ENCODE results near the gene DALRD3. TPM values are rescaled to one million over a fixed set of nuclear protein-coding genes. Genes with fewer than 3 reads are reported as not detected.

Gene DALRD3
- polyA plus RNA-seq, 2 of the 4 experiments (the other 2 are of a cell fraction), result 20.5 to 35.8 TPM

GRCh38 chr3:48993834-48994233 is 24.5 kb downstream of the DALRD3 start:
- CTCF ChIA-PET, result interaction anchor here (0.9 to 16.7 kb wide), 2 partner anchors 15 to 18 kb away, joined by 3 to 385 read pairs; partner anchors contain the start of genes DALRD3, NDUFAF3 and WDR6
- Histone ChIP-seq H3K27ac (no peak overlapping the region), H3K4me2 (no peak overlapping the region), H3K9me3 (no peaks in the 10 kb centered on the region), H3K4me3 (no peak overlapping the region), H3K4me1 (peaks cover 18% of the 10 kb centered on the region)
- ATAC-seq (no peak), DNase-seq (ENCODE audit: low read depth in 1 of 2, low spot score in 1 of 2) (no peak), FAIRE-seq (no peak)
- POLR2A ChIA-PET, result no interaction called here
- TF ChIP-seq KDM1A (IDR thresholded peaks at IDR 0.05; ENCODE audit: low read depth) (no peak), ELK1 (IDR thresholded peaks at IDR 0.05; ENCODE audit: low read depth, low read length) (no peak), FOSL2 (IDR thresholded peaks at IDR 0.05) (no peak), FOSL2 (CRISPR knock-in tag; IDR thresholded peaks at IDR 0.05) (no peak), ZFP36 (IDR thresholded peaks at IDR 0.05; ENCODE audit: borderline replicate concordance, partially characterized antibody) (no peak), GATA3 (IDR thresholded peaks at IDR 0.05; ENCODE audit: borderline replicate concordance) (no peak), NFE2L2 (conservative IDR thresholded peaks at IDR 0.05; ENCODE audit: low read length) (no peak), E2F6 (IDR thresholded peaks at IDR 0.05; ENCODE audit: borderline replicate concordance, low read depth) (no peak), EHMT2 (IDR thresholded peaks at IDR 0.05; ENCODE audit: low read depth) (no peak), USF2 (IDR thresholded peaks at IDR 0.05) (no peak), EHF (CRISPR knock-in tag; IDR thresholded peaks at IDR 0.05) (no peak), BCL3 (IDR thresholded peaks at IDR 0.05) (no peak), JUNB (IDR thresholded peaks at IDR 0.05) (no peak), CEBPB (IDR thresholded peaks at IDR 0.05) (no peak), POLR2A (IDR thresholded peaks at IDR 0.05; ENCODE audit: low read length) (no peak), ESRRA (IDR thresholded peaks at IDR 0.05; ENCODE audit: borderline replicate concordance, low read length) (no peak), SMC3 (IDR thresholded peaks at IDR 0.05) (no peak)

- TF ChIP-seq FOXS1 (CRISPR knock-in tag; IDR thresholded peaks at IDR 0.05) (no peak), BHLHE40 (IDR thresholded peaks at IDR 0.05; ENCODE audit: low read depth, low read length) (no peak), TFCP2L1 (CRISPR knock-in tag; IDR thresholded peaks at IDR 0.05) (no peak), GATA3 (IDR thresholded peaks at IDR 0.05; ENCODE audit: borderline replicate concordance) (no peak), CTCF (IDR thresholded peaks at IDR 0.05) (no peak), REST (IDR thresholded peaks at IDR 0.05) (no peak), NPAS2 (CRISPR knock-in tag; IDR thresholded peaks at IDR 0.05; ENCODE audit: borderline replicate concordance) (no peak), ZFP36 (IDR thresholded peaks at IDR 0.05; ENCODE audit: borderline replicate concordance, partially characterized antibody) (no peak)
- CTCF ChIA-PET, result interaction anchor here (16.7 kb wide), 1 partner anchor 20 kb away, joined by 385 read pairs; the partner anchor contains the start of genes DALRD3, NDUFAF3 and WDR6
- H3K4me1 ChIP-seq, result peaks cover 25% of the 10 kb centered on the region
- no peak for FAIRE-seq
- no peak for ATAC-seq
- peak overlapping the region; percentile 79 for H3K4me2 ChIP-seq
- H3K4me3 ChIP-seq, result no peak overlapping the region
- POLR2A ChIA-PET, result interaction anchor here (1.0 to 1.2 kb wide), 2 partner anchors 15 to 37 kb away, joined by 3 to 4 read pairs; partner anchors contain the start of genes IMPDH2 and WDR6
- 79% methylated on average over 5 of the region's 5 CpGs for WGBS (ENCODE audit: missing lambda C conversion rate)
- H3K27ac ChIP-seq, result peak overlapping the region in 1 of 2 experiments; percentile 97; a peak in 2 of 6 replicates
- H3K9me3 ChIP-seq, result no peaks in the 10 kb centered on the region
- DNase-seq (ENCODE audit: low read depth in 1 of 2, low spot score in 1 of 2), result no peak
Measured at GRCh38 chr3:48991851-48992545, 26.4 kb downstream of the DALRD3 start.
